Activated naive CD8-positive, alpha-beta T cell (primary cell): ENCODE measurements around the gene EML6.

Experiments
- H3K27ac Mint-ChIP-seq: one replicate; pipeline ENCODE4 v1.8.0; 2021; ENCODE audit warnings: mixed read lengths
- H3K27me3 Mint-ChIP-seq: one replicate; pipeline ENCODE4 v1.8.0; 2021; ENCODE audit warnings: mixed read lengths
- H3K36me3 Mint-ChIP-seq: one replicate; pipeline ENCODE4 v1.8.0; 2021; ENCODE audit warnings: mixed read lengths
- H3K4me1 Mint-ChIP-seq: one replicate; pipeline ENCODE4 v1.8.0; 2021; ENCODE audit warnings: low read depth, mixed read lengths
- H3K4me3 Mint-ChIP-seq: one replicate; pipeline ENCODE4 v1.8.0; 2021; ENCODE audit warnings: mild to moderate bottlenecking, mixed read lengths
- H3K9me3 Mint-ChIP-seq: one replicate; pipeline ENCODE4 v1.8.0; 2021; ENCODE audit warnings: low read depth, mixed read lengths

Gene EML6

DNA sequence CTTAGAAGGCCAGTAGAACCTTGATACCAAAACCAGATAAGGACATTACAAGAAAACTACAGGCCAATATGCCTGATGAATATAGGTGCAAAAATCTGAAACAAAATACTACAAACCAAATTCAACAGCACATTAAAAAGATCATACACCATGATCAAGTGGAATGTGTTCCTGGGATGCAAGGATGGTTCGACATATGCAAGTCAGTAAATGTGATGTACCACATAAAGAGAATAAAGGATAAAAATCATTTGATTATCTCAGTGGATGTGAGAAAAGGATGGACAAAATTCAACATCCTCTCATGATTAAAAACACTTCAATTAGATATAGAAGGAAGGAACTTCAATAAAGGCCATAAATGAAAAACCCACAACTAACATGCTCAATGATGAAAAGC lies 197.2 kb downstream of the EML6 start:
- Mint-ChIP-seq H3K27ac (no peak overlapping the region), H3K36me3 (no peaks in the 10 kb centered on the region), H3K9me3 (peaks cover 10% of the 10 kb centered on the region)

GRCh38 chr2:54924121-54924520 lies 200.7 kb downstream of the EML6 start:
- Mint-ChIP-seq H3K4me3 (no peak overlapping the region), H3K36me3 (peaks cover 2% of the 10 kb centered on the region), H3K9me3 (peaks cover 10% of the 10 kb centered on the region), H3K4me1 (no peaks in the 10 kb centered on the region), H3K27me3 (peaks cover 5% of the 10 kb centered on the region), H3K27ac (no peak overlapping the region)

More for the DNA sequence above, 197.2 kb downstream of the EML6 start:
- Mint-ChIP-seq H3K27me3 (peaks cover 3% of the 10 kb centered on the region), H3K4me3 (no peak overlapping the region), H3K4me1 (no peaks in the 10 kb centered on the region)

GRCh38 chr2:54925022-54925421 lies 201.6 kb downstream of the EML6 start:
- Mint-ChIP-seq H3K36me3 (peaks cover 2% of the 10 kb centered on the region), H3K4me3 (no peak overlapping the region), H3K27me3 (peaks cover 5% of the 10 kb centered on the region), H3K27ac (no peak overlapping the region), H3K9me3 (peaks cover 10% of the 10 kb centered on the region), H3K4me1 (no peaks in the 10 kb centered on the region)

DNA sequence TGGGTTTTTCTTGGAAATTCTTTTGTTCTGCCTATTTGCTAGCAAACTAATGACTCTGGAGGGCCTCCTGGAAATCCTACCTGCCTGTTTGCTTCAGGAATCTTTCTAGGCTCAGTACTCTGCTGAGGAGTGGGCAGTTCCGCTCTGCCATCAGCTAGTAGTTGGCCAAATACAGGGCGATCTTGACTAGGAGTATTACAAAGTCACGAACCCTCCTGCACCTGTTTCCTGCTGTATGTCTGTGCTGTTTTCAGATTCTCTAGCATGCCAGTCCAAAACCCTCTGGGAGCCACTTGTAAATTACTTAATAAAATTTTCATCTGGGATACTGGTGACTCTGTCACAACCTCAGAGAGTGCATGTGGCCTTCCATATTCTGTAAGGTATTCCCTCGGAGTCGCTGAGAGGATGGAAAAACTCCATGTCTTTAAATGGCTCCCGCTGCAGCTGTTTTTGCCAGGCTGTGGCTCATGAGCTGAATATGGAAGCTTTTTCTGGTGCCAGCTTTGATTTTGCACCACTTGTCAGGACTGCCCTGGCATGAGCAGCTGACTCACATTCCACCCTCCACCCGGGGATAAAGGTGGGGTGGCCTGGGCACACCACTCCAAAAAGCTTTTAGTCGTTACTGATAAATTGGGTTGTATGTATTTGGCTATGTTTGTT lies 203.8 kb downstream of the EML6 start:
- Mint-ChIP-seq H3K4me1 (no peaks in the 10 kb centered on the region), H3K36me3 (peaks cover 2% of the 10 kb centered on the region), H3K27me3 (peaks cover 5% of the 10 kb centered on the region), H3K4me3 (no peak overlapping the region), H3K27ac (no peak overlapping the region), H3K9me3 (no peaks in the 10 kb centered on the region)

GRCh38 chr2:54927751-54928615 lies 204.5 kb downstream of the EML6 start:
- H3K4me1 Mint-ChIP-seq: no peaks in the 10 kb centered on the region
- H3K9me3 Mint-ChIP-seq: no peaks in the 10 kb centered on the region

DNA sequence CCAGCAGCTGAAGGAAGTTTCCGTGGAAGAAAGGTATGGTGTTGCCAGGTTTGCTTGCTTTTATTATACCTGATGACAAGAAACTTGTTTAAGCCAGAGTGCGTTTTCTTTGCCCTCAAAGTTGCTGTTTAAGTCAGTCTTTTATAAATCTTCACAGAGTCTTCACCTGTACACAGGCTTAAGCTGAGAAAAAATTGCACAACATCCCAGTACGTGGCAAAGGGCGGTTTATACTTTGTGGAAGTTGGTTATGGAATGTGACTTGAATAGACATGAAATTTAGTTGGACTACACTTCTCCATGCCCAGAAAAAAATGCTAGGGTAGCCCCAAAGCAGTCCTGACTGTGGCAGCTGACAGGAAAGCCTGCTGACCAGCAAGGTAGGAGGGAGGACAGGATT lies 205.3 kb downstream of the EML6 start:
- Mint-ChIP-seq H3K27me3 (peaks cover 4% of the 10 kb centered on the region), H3K4me3 (no peak overlapping the region), H3K36me3 (peaks cover 2% of the 10 kb centered on the region), H3K27ac (no peak overlapping the region), H3K4me1 (no peaks in the 10 kb centered on the region), H3K9me3 (no peaks in the 10 kb centered on the region)

More at GRCh38 chr2:54927751-54928615, 204.5 kb downstream of the EML6 start:
- Mint-ChIP-seq H3K4me3 (no peak overlapping the region), H3K27ac (no peak overlapping the region), H3K27me3 (peaks cover 4% of the 10 kb centered on the region), H3K36me3 (peaks cover 2% of the 10 kb centered on the region)

GRCh38 chr2:54931473-54931872 lies 208.0 kb downstream of the EML6 start:
- H3K4me1 Mint-ChIP-seq: no peaks in the 10 kb centered on the region
- no peak overlapping the region for H3K4me3 Mint-ChIP-seq
- peaks cover 2% of the 10 kb centered on the region for H3K27me3 Mint-ChIP-seq
- no peaks in the 10 kb centered on the region for H3K9me3 Mint-ChIP-seq
- H3K36me3 Mint-ChIP-seq: peaks cover 2% of the 10 kb centered on the region
- H3K27ac Mint-ChIP-seq: no peak overlapping the region

DNA sequence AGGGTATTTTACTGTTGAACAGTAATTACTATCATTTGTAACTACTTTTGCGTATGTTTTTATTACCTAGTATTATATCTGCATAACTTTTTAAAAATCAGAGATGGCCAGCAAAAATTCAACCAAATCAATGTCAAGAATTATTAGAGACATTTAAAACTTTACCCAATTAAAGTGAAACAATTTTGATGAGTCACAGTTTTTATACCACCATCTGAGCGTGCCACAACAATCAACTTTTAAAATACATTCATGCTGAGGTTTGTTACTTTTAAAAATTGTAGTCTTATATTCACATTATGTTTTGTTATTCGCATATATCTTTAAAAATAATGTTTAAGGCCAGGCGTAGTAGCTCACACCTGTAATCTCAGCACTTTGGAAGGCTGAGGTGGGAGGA lies 211.9 kb downstream of the EML6 start:
- Mint-ChIP-seq H3K4me3 (no peak overlapping the region), H3K27me3 (no peaks in the 10 kb centered on the region), H3K36me3 (peaks cover 6% of the 10 kb centered on the region), H3K9me3 (no peaks in the 10 kb centered on the region), H3K4me1 (no peaks in the 10 kb centered on the region), H3K27ac (no peak overlapping the region)

DNA sequence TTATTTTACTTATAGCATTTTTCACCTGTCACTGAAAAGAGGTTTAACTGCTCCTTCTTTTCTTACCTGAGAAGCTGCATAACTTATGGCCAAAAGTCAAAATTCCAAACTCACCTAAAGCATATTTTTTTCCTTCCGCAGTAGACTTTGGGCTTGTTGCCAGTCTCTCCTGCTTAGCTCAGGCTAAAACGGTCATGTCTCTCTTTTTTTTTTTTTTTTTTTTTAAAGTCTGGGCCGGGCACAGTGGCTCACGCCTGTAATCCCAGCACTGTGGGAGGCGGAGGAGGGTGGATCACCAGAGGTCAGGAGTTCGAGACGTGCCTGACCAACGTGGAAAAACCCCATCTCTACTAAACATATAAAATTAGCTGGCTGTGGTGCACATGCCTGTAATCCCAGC lies 213.3 kb downstream of the EML6 start:
- H3K27me3 Mint-ChIP-seq: no peaks in the 10 kb centered on the region
- H3K9me3 Mint-ChIP-seq: no peaks in the 10 kb centered on the region
- no peak overlapping the region for H3K27ac Mint-ChIP-seq
- H3K4me3 Mint-ChIP-seq: no peak overlapping the region
- H3K36me3 Mint-ChIP-seq: peaks cover 6% of the 10 kb centered on the region
- H3K4me1 Mint-ChIP-seq: no peaks in the 10 kb centered on the region

- no peak overlapping the region for H3K4me3 Mint-ChIP-seq
- H3K27me3 Mint-ChIP-seq: no peaks in the 10 kb centered on the region
- peaks cover 6% of the 10 kb centered on the region for H3K36me3 Mint-ChIP-seq
- H3K9me3 Mint-ChIP-seq: no peaks in the 10 kb centered on the region
- H3K4me1 Mint-ChIP-seq: no peaks in the 10 kb centered on the region
- no peak overlapping the region for H3K27ac Mint-ChIP-seq
These were observed 216.1 kb downstream of the EML6 start for GRCh38 chr2:54939446-54940118.

- H3K4me1 Mint-ChIP-seq: no peaks in the 10 kb centered on the region
- no peaks in the 10 kb centered on the region for H3K27me3 Mint-ChIP-seq
- H3K27ac Mint-ChIP-seq: no peak overlapping the region
- peaks cover 6% of the 10 kb centered on the region for H3K36me3 Mint-ChIP-seq
- no peaks in the 10 kb centered on the region for H3K9me3 Mint-ChIP-seq
- no peak overlapping the region for H3K4me3 Mint-ChIP-seq
These were observed 217.3 kb downstream of the EML6 start for GRCh38 chr2:54940723-54941122.

DNA sequence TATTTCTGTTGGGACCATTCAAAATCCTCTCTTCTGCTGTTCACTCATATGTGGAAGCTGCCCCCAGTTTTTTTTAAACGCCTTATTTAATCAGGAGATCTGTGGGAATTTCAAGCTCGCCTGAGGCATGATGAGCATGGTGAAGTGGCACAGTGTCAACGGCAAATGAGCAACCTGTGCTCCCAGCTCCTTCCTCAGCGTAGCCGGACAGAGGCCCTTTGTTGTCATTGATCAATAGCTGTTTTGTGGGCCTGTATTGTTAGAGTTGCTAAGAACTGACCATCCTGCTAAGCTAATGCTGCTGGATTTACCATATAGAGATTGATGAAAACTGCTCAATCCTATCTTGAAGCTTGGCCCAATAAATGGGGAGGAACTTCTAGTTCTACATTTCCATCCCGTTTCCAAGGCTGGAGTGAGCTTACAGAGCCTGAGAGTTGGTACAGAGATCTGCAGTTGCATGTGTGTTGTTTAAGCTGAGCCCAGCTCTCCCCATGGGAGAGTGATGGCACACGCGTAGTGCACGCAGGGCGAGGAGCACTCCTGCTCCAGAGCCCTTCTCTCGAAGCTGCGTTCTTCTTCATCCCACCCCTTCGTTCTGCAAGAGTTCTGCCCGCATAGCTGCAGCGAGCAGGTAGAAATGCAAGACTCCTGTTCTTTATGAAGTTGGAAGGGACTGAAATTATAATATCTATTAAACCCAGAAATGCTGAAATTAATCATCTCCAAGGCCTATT lies 218.0 kb downstream of the EML6 start:
- Mint-ChIP-seq H3K27me3 (no peaks in the 10 kb centered on the region), H3K9me3 (no peaks in the 10 kb centered on the region), H3K4me1 (no peaks in the 10 kb centered on the region), H3K36me3 (peaks cover 6% of the 10 kb centered on the region), H3K27ac (no peak overlapping the region), H3K4me3 (no peak overlapping the region)

- no peaks in the 10 kb centered on the region for H3K4me1 Mint-ChIP-seq
- peaks cover 6% of the 10 kb centered on the region for H3K36me3 Mint-ChIP-seq
- H3K9me3 Mint-ChIP-seq: no peaks in the 10 kb centered on the region
- peaks cover 4% of the 10 kb centered on the region for H3K27me3 Mint-ChIP-seq
- H3K27ac Mint-ChIP-seq: no peak overlapping the region
- H3K4me3 Mint-ChIP-seq: no peak overlapping the region
These were observed 218.9 kb downstream of the EML6 start for GRCh38 chr2:54942373-54942772.

DNA sequence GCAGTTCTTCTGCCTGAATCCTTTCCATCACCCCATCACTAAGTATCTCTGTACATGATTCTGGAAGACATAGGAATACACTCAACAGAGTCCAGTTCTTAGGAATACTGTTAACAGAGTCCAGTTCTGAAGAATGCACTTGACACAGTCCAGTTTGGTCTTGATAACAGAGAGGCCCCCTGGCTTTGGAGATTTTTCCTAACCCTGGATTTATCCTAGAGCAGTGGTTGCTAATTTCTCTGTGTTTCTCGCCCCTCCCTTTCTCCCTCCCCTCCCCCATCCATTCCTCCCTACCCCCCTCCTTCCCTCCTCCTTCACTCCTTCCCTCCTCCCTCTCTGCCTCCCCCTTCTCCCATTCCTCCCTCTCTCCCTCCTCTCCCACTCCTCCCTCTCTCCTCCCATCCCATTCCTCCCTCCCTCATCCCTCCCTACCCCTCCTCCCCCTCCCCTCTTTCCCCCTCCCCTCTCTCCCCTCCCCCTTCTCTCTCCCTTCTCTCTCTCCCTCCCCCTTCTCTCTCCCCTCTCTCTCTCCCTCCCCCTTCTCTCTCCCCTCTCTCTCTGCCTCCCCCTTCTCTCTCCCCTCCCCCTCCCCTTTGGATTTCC lies 221.4 kb downstream of the EML6 start:
- no peaks in the 10 kb centered on the region for H3K4me1 Mint-ChIP-seq
- peaks cover 4% of the 10 kb centered on the region for H3K27me3 Mint-ChIP-seq
- no peaks in the 10 kb centered on the region for H3K9me3 Mint-ChIP-seq
- no peak overlapping the region for H3K27ac Mint-ChIP-seq
- H3K4me3 Mint-ChIP-seq: no peak overlapping the region
- no peaks in the 10 kb centered on the region for H3K36me3 Mint-ChIP-seq
